Hematopoietic multipotent progenitor cell treated with erythropoietin and hydrocortisone succinate and interleukin-3 and kit ligand, for 6 days (in vitro differentiated cells): ENCODE measurements around the gene TENT5C.
A peak's percentile ranks its signal among the peaks of the same experiment; 100 is the strongest.

Experiments used
- DNase-seq: peaks from one replicate; pipeline ENCODE4 v3.0.0-alpha.2; 2015

TENT5C gene

DNA sequence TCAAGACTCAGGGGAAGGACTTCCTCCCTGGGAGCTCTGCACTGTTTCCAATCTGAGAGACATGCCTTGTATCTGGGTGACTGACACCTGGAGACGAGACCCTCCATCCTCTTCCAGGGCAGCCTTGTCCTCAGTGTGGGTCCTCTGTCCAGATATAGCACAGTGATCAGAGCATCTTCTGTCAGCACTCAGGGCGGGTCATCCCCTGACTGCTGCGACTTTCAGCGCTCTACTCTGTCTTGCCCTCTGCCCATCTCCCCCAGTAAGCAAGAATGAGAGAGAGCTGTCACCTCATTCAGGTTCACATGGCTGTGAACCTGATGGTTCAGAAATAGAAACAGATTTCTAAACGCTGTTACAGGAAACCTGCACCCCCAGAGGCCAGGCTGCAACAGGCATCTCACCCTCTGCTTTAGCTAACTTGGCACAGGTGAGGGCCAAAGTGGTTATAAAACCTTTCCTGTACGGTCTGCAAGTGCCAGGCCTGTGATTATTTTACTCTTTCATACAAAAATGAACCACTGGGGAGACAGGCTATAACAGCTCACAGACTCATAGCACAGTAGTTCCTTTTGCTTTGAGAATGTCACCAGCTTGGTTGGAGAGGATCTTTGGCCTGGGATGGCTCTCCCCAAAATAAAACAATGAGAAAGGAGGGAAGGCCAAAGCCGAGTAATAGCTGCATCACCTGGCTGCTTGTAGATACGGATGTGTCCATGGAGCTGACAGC lies 11.4 kb upstream of the TENT5C start:
- DNase-seq, result no peak

DNA sequence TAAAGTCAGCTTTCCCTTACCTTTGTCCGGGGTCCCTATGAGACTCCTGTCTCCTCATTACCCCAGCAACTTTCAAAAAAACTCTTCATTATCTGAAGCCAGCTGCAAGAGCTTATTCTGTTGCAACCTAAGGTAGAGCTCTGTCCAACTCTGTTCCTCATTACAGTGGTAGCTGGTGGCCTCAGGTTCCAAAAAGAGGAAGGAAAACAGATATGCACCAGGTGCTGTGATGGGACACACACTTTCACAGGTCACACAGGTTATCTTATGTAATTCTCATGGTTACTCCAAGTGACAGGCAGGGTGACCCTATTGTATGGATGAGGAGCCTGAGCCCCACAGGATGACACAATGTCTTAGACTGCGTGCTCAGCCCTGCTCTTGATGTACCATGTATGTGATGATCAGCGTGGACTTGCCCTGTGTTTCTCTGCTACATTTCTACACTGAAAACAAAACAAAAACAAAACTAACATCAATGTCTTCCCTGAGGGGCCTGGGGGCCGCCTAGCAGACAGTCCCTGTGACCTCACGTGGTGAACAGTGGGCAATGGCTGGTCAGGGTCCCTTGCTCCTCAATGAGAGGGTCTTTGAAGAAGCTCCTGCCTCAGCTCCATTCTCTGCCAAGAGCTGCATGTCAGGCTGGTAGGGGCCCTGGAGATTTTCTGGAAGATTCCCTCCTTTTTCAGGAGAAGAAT lies 9.7 kb upstream of the TENT5C start:
- peak; percentile 19 for DNase-seq

DNA sequence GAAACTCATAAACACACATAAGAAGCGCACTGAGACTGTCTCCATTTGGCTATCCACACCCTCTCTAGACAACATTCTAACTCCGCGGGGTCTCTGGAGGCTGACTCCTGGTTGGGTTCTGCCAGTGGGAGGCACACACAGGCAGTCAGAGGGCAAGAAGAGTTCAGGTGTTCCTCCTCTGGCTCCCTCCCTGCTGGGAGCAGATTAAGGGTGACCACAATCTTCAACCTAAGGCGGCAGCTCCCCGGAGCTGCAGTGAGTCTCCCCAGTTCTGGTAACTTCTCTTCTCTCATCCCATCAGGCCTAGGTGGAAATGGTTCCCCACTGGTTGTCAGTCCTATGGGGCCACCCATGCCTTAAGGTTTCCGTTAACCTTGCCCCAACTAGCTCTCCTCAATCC lies 7.4 kb upstream of the TENT5C start:
- no peak for DNase-seq

DNA sequence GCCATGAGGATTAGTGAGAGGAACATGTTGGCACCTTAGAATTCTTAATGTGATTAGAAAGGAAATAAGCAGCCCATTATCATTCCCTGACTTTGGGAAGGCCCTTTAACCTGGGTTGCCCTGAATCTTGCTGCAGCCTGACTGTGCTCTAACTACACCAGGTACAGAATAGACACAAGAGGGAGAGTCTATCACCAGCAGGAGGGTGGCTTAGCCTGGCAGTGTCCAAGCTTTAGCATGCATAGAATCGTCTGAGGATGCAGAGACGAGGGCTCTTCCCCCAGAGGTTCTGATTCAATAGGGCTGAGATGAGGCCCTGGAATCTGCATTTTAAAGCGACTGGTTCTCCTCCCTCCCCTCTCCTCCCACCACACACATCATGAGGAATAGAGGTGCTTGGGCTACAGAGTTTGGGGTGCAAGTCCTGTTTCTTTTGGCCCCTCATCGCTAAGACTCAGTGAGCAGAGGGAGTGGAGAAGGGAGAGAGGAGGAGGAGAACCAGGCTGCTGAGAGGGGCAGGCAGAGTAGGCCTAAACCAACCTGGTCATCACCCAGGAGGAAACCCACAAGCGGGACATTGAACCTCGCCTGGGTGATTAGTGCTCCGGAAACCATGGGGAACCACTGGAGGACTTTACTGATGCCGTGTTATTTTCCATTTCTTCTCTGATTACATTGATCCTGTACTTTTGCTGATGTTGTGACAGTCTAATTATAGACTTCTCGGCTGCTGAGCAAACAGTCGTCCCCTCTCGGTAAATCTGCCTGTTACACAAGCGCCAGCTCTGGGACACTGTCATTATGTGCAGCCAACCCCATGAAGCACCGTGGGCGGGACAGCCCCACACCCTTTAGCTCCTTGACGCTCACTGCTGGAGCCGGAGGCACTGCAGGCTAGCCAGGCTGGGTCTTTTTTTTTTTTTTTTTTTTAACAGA lies 6.3 kb upstream of the TENT5C start:
- no peak for DNase-seq

DNA sequence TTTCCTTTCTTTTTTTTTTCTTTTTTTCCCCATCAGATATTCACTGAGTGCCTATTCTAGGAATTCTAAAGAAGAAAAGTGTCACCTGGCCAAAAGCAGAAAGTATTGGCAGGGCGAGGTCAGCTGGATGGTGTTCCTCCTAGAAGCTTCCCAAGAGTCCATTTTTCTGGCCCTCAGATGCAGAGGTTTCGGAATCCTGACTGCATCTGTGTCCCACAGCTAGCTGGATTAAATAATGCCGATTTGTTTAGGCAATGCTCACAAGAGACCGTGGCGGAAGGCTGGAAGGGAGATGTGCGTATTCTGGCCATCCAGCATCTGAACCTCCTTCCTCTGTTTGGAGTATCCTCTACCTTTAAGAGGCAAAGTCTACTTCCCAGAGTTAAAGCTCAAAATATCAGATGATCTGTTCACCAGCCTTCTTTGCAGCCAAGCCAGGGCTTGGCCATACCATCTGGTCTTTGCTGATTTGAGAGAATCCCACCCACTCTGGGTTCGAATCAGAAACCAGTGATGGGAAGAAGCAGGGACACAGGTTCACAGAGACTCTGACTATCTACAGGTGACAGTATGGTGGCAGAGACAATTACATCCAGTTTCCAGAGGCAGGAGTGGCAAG lies 5.4 kb upstream of the TENT5C start:
- DNase-seq, result peak; percentile 46

DNA sequence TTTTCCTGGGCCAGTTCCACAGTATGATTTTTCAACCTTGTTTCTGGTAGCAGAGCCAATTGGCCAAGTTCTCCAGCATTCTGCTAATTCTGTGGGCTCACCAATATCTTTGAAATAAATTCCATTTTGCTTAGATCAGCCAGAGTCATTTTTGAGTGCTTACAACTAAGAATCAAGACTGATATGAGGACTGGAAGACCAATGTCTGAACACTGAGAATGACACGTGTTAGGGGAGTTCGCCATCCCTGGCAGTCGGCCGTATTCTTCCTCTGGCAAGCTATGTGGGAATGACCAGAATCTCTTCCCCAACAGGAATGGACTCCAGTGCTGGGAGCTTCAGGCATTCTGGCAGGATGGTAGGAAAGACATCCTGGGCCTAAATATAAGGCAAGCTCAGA lies 4.9 kb upstream of the TENT5C start:
- DNase-seq, result no peak

DNA sequence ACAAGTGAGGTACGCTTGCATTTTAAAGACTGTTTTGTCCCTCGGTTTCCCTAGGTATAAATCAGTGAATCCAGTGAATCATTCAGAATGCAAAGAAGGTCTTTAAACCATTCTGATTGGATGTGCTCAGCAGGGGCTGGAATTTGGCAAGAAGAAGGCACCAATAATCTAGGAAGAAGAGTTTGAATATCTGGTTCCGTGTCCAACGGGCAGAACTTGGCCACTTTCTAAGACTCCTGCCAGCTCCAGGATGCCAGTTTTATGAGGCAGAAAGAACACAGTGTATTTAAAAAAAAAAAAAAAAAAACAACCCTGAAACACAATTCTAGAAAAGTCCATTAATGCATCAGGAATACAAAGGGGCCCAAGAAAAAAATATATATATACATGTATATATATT lies 3.0 kb upstream of the TENT5C start:
- no peak for DNase-seq

DNA sequence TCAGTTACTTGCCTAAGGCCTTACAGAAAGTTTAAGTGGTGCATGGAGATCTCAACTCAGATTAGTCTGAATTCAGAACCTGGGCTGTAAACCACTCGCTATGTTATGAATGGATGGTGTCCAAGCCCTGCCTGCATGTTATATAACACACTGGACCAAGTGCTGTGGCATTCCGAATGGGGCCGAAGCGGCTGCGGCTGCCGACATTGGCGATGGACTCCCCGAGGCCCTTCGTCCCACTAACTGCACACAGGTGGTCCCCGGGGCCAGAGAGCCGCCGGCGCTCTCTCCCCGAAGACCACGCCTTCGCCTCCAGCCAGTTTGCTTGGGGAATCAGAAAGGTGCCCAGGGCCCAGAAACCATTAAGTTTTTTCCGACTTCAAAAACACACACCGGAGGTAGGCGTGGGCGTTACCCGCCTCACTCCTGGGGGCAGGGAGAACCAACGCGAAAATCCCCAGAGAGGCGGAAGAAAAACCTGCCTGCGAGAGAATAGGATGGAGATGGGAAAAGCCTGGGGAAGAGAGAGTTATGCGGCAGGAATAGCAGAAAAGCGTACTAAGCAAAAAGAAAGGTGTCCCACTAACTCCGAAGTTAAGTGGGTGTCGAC lies 579 bp upstream of the TENT5C start:
- DNase-seq, result peak; percentile 30

- peak; percentile 83 for DNase-seq
Measured at GRCh38 chr1:117606649-117607430, 992 bp downstream of the TENT5C start.

DNA sequence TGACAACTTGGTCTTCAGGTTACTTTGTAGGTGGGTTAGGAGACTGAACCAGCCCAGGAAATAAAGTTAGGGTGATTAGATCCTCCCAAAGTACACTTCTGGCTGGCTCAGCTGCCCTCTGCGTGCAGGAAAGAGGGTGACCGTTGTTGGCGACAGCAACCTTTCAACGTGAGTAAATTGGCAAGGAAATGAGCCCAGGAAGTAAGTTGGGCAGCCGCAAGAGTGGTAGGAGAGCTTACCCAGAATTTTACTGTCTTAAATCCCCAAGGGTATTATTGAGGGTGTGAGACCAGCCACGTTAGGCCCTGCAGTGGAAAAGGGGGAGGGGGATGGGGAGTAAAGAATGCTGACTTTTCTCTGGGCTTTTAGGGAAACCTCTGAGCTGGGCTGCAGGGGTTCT lies 1.6 kb downstream of the TENT5C start:
- DNase-seq, result peak; percentile 76

DNA sequence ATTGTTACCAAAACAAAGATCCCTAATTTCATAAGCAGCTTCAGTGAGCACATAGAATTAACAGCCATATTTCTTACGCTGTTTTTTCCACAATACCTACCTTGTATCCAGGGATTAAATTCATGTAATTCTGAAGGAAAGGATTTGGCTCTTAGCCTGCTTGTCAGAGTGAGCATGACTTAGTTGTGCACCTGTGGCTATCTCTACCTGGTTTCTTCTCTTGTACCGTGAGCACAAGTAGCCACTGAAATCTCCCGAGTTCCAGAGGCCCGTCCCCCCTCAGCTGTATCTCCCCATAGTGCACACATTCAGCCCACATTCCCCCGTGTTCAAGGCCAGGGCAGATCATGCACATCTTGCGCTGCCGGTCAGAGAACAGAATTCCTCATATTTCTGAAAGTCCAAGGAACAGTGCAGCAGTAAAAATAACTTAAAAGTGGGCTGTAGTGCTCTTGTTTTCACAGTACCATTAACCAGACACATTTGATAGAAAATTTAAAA lies 2.3 kb downstream of the TENT5C start:
- DNase-seq, result no peak

- peak; percentile 21 for DNase-seq
Measured at GRCh38 chr1:117608758-117609157, 2.9 kb downstream of the TENT5C start.

DNA sequence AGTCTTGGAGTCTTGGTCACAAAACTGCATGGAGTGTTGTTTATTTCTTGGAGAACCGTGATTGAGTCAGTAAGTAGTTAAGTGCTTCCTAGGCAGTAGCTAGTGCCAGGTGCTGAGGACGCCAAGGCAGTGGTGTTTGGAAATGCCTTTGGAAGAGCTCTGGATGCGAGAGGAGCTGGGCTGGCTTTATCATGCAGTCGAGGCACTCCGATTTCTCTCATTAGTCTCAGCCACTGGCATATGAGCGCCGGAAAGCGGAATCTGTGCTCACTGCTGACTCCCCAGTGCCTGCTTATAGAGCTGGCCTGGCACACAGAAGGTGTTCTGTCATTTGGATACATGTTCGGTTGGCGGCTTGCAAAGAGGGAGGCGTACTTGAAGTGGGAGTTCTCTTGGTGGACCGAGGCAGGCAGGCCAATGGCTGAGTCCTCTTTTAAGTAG lies 3.6 kb downstream of the TENT5C start:
- peak; percentile 23 for DNase-seq

GRCh38 chr1:117610036-117610435 lies 4.2 kb downstream of the TENT5C start:
- peak; percentile 18 for DNase-seq

DNA sequence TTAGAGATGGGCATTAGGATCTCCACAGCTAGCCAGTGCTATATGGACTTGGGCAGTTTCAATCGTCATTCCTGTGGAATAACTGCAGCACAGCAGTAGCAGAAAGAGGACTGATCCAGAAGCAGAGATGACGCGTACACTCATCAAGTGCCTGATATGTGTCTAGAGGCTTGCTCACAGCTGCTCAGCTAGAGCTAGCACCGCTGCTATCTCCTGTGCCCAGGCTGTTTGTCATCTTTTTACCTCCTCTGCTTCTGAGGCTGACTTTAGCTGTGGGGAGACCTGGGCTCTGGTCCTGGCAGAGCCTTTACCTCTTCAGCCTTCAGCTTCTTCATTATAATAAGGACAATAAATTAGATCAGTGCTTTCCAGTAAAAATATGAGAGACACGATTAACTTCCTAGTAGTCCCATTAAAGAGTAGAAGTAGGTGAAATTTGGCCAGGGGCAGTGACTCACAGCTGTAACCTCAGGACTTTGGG lies 5.3 kb downstream of the TENT5C start:
- DNase-seq, result peak; percentile 96

DNA sequence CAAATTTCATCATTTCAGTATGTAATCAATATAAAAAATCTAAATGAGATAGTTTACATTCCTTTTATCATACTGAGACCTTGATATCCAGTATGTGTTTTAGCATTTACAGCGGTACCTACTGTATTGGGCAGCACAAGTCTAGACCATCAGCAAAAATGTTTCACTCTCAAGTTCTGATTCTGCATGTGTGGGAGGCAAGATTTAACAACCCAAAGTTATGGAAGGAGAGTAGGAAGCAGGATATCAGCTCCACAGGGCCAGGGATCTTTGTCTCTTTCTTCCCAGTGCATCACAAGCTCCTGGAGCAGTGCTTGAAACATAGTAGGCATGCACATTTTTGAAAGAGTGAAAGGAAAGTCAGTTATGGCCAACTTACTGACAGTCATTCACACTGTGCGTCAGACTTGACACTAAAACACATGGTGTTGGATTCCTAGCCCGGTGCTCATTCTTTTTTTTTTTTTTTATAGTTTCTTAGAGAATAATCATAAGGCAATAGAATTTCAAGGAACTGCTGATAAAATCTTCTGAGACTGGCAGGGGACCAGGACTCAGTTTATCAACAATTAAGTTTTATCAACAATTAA lies 6.1 kb downstream of the TENT5C start:
- DNase-seq, result peak; percentile 64

GRCh38 chr1:117612517-117613248 lies 6.8 kb downstream of the TENT5C start:
- DNase-seq, result peak; percentile 98

DNA sequence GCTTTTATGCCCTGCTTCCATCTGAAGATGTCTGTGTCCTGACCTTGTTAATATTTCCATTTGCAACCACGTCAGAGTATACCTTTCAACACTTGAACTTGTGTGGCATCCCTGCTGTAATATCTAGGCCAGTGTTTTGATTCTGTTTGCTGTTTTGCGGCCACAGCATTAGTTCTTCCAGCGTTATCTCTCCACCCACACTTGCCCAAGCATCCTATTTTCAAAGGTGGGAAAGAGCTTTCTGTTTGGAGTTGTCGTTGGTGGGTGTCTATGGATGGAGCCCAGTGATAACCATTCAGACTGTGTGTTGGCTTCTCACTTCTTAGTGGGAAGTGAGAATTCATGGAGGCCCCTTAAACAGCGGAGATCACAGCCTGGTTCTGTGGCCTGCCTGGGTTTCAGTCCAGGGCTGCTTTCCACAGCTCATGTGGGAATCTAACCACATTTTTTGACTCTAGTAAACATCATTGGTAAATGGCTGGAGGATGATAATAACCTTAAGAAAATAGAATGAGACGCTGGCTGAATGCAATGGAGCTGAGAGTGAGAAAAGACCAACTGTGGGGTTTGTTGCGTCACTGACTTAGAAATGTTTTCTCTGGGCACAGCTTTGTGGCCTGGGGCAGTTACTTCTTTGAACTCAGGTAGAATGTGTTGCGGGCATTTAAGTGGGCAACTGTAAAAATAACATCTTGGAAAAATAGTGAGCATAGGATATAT lies 7.6 kb downstream of the TENT5C start:
- peak; percentile 95 for DNase-seq

GRCh38 chr1:117613969-117614729 lies 8.3 kb downstream of the TENT5C start:
- DNase-seq, result peak; percentile 78
